GM23248 (cell line): ENCODE results near the gene IFNL2. TPM values are rescaled to one million over a fixed set of nuclear protein-coding genes. Genes with fewer than 3 reads are reported as not detected.
"Not testable (repeated sequence)": the region's sequence is repeated elsewhere in the genome, so short reads cannot be mapped to it uniquely, and the experiment has no call there.

ENCODE experiments used
- DNase-seq: peaks from one replicate; pipeline ENCODE4 v3.0.0-alpha.2; 2015
- H2AFZ ChIP-seq: fragments of 200-600 bp; sonication (generic); 2 replicates; pipeline ENCODE4 v1.6.1; 2016; ENCODE audit warnings: antibody characterized with exemption
- H3F3A ChIP-seq: fragments of 200-600 bp; sonication (generic); 2 replicates; pipeline ENCODE4 v1.6.1; 2016; ENCODE audit warnings: mild to moderate bottlenecking, antibody characterized with exemption, mixed run types; ENCODE audit not compliant: insufficient read depth
- H3K27ac ChIP-seq: fragments of 200-600 bp; sonication (generic); 2 replicates; pipeline ENCODE4 v1.5.1; 2016; ENCODE audit warnings: mild to moderate bottlenecking
- H3K27me3 ChIP-seq: fragments of 200-600 bp; sonication (generic); replicated peaks from 2 replicates; pipeline ENCODE4 v1.6.1; 2016; ENCODE audit warnings: mild to moderate bottlenecking; ENCODE audit not compliant: insufficient read depth
- H3K36me3 ChIP-seq: fragments of 200-600 bp; sonication (generic); 2 replicates; pipeline ENCODE4 v1.6.1; 2016; ENCODE audit warnings: low read depth, mild to moderate bottlenecking
- H3K4me1 ChIP-seq: fragments of 200-600 bp; sonication (generic); 2 replicates; pipeline ENCODE4 v1.6.1; 2016; ENCODE audit warnings: mild to moderate bottlenecking; ENCODE audit not compliant: insufficient read depth
- H3K4me2 ChIP-seq: fragments of 200-600 bp; sonication (generic); one replicate; pipeline ENCODE4 v1.6.1; 2016; ENCODE audit warnings: mild to moderate bottlenecking; ENCODE audit not compliant: unreplicated experiment
- H3K4me3 ChIP-seq: fragments of 200-600 bp; sonication (generic); 2 replicates; pipeline ENCODE4 v1.5.1; 2016; ENCODE audit warnings: mild to moderate bottlenecking
- H3K79me2 ChIP-seq: fragments of 200-600 bp; sonication (generic); 2 replicates; pipeline ENCODE4 v1.6.1; 2016; ENCODE audit warnings: mild to moderate bottlenecking; ENCODE audit not compliant: insufficient read depth
- H3K9ac ChIP-seq: fragments of 200-600 bp; sonication (generic); 2 replicates; pipeline ENCODE4 v1.6.1; 2016; ENCODE audit warnings: mild to moderate bottlenecking
- H3K9me2 ChIP-seq: fragments of 200-600 bp; sonication (generic); 2 replicates; pipeline ENCODE4 v1.6.1; 2016; ENCODE audit warnings: mixed run types, mild to moderate bottlenecking, moderate library complexity; ENCODE audit not compliant: insufficient read depth
- H3K9me3 ChIP-seq: fragments of 200-600 bp; sonication (generic); one replicate; pipeline ENCODE4 v1.6.1; 2017; ENCODE audit warnings: low read depth
- H4K20me1 ChIP-seq: fragments of 200-600 bp; sonication (generic); 2 replicates; pipeline ENCODE4 v1.6.0; 2016; ENCODE audit not compliant: insufficient read depth
- EZH2 ChIP-seq: fragments of 200-600 bp; sonication (generic); IDR thresholded peaks from 2 replicates; pipeline ENCODE4 v1.6.1; 2018; ENCODE audit warnings: antibody characterized with exemption, mild to moderate bottlenecking; ENCODE audit not compliant: insufficient read depth, poor library complexity, severe bottlenecking
- EZH2phosphoT487 ChIP-seq: fragments of 200-600 bp; sonication (generic); IDR thresholded peaks from 2 replicates; pipeline ENCODE4 v1.6.1; 2018; ENCODE audit warnings: antibody characterized with exemption, moderate library complexity, mild to moderate bottlenecking, low read depth; ENCODE audit not compliant: insufficient read depth
- WGBS, 2 experiments: methylation state at CpG; one replicate each; pipeline ENCODE4 v1.1.6; 2015 to 2017; ENCODE audit warnings: low lambda C conversion rate in 2 of 2, low coverage in 1 of 2; ENCODE audit errors: missing lambda C conversion rate in 2 of 2; 5-methylcytosine and 5-hydroxymethylcytosine counted together
- in situ Hi-C: fragments of 300-500 bp; cut with MboI; formaldehyde crosslinking; loops from 2 replicates; pipeline ENCODE4 v1.15.0; 2020
- polyA plus RNA-seq: library from polyadenylated mRNA; unstranded; fragments of >200 nt; fragmentation: Nextera tagmentation; extraction: Ambion mirVana; gene quantifications from 2 replicates; pipeline ENCODE4 v1.2.1, GENCODE V29; 2016
- total RNA-seq: library from RNA; depleted of rRNA; stranded (reverse); fragments of >200 nt; shearing (Covaris generic); gene quantifications from 2 replicates; pipeline ENCODE4 v1.2.3, GENCODE V29; 2014

Gene IFNL2
- total and polyA plus RNA-seq, 2 experiments from 2014 or later, result not detected

DNA sequence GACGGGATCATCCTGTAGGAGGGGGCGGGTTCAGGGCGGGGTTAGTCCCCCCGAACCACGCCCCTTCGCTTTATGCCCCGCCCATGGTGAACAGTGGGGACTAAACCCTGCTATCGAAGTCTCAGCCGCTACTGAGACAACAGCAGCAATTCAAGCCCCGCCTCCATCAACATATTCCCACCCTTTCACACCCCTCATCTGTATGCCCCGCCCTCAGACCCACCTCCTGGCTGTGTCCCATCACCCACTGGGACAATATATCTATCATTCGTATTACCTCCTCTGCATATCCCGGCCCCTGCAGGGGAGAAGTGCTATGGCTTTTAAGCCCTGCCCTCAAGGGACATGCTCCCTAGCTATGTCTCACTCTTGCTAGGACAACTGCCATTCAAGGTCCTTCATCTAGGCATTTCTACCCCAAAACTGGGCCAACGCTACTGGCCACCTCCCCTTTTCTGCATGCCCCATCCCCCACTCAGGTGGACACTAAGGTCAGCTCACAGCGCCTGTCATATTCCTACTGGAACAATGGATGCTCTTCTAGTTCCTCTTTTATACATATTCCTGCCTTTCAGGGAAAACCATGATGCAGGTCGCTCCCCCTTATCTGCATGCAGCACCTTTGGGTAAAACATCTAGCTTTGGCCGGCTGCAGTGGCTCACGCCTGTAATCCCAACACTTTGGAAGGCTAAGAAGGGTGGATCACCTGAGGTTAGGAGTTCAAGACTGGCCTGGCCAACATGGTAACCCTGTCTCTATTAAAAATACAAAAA is 40.5 kb downstream of the IFNL2 start:
- TF ChIP-seq EZH2 (no peak), EZH2phosphoT487 (no peak)
- Histone ChIP-seq H4K20me1 (no peaks in the 10 kb centered on the region), H2AFZ (no peak overlapping the region), H3K27me3 (peaks cover 48% of the 10 kb centered on the region), H3K9ac (no peak overlapping the region), H3K4me1 (no peaks in the 10 kb centered on the region), H3F3A (no peaks in the 10 kb centered on the region), H3K79me2 (no peaks in the 10 kb centered on the region), H3K36me3 (no peaks in the 10 kb centered on the region), H3K27ac (no peak overlapping the region), H3K4me3 (no peak overlapping the region), H3K9me2 (no peaks in the 10 kb centered on the region), H3K4me2 (no peak overlapping the region), H3K9me3 (no peaks in the 10 kb centered on the region)
- WGBS, 2 experiments, result 36 to 50% methylated on average over 12 to 17 of the region's 18 CpGs
- in situ Hi-C loops, result no loop called here
- peak; percentile 32 for DNase-seq

DNA sequence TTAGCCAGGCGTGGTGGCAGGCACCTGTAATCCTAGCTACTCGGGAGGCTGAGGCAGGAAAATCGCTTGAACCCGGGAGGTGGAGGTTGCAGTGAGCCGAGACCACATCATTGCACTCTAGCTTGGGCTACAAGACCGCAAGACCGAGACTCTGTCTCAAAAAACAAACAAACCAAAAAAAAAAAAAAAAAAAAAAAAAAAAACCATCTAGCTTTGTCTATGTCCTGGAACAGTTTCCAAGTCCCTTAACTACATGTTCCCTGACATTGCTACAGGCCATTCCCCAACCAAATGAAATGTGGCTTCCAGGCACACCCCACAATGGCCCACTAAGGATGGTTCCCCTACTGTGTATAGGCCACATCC is 41.1 kb downstream of the IFNL2 start:
- H3K9me3 ChIP-seq, H3K4me2 ChIP-seq, H4K20me1 ChIP-seq, H3K4me3 ChIP-seq, H3K79me2 ChIP-seq, H3K4me1 ChIP-seq, H3F3A ChIP-seq, H3K27ac ChIP-seq, in situ Hi-C loops, DNase-seq, H3K9me2 ChIP-seq, H3K9ac ChIP-seq, H2AFZ ChIP-seq, H3K36me3 ChIP-seq: not testable (repeated sequence)
- 81 to 88% methylated on average over 7 of the region's 7 CpGs for WGBS, 2 experiments
- H3K27me3 ChIP-seq, result peaks cover 42% of the 10 kb centered on the region

- Histone ChIP-seq H4K20me1 (no peaks in the 10 kb centered on the region), H3K79me2 (no peaks in the 10 kb centered on the region), H2AFZ (no peak overlapping the region), H3K9ac (no peak overlapping the region), H3K4me2 (no peak overlapping the region), H3F3A (no peaks in the 10 kb centered on the region), H3K4me3 (no peak overlapping the region), H3K9me3 (no peaks in the 10 kb centered on the region), H3K4me1 (no peaks in the 10 kb centered on the region), H3K27ac (no peak overlapping the region), H3K27me3 (peaks cover 28% of the 10 kb centered on the region), H3K36me3 (no peaks in the 10 kb centered on the region), H3K9me2 (no peaks in the 10 kb centered on the region)
- in situ Hi-C loops, result no loop called here
- DNase-seq, result peak; percentile 22
- WGBS, 2 experiments, result 45 to 51% methylated on average over 11 of the region's 11 CpGs
- TF ChIP-seq EZH2 (no peak), EZH2phosphoT487 (no peak)
Measured at GRCh38 chr19:39310558-39311311, 42.5 kb downstream of the IFNL2 start.

GRCh38 chr19:39314016-39314728 is 46.0 kb downstream of the IFNL2 start:
- WGBS, 2 experiments, result 88 to 90% methylated on average over 42 to 64 of the region's 64 CpGs
- Histone ChIP-seq H3K27me3 (0 out of 2 replicates have a peak, but pooled peaks cover 9% of the 10 kb centered on the region), H3K36me3 (no peaks in the 10 kb centered on the region), H3K79me2 (no peaks in the 10 kb centered on the region), H3K27ac (no peak overlapping the region), H3K9me3 (no peaks in the 10 kb centered on the region), H4K20me1 (no peaks in the 10 kb centered on the region), H3F3A (no peaks in the 10 kb centered on the region), H3K4me3 (no peak overlapping the region), H2AFZ (no peak overlapping the region), H3K4me2 (no peak overlapping the region), H3K4me1 (no peaks in the 10 kb centered on the region), H3K9ac (no peak overlapping the region), H3K9me2 (no peaks in the 10 kb centered on the region)
- TF ChIP-seq EZH2, result no peak
- TF ChIP-seq EZH2phosphoT487, result no peak
- in situ Hi-C loops, result no loop called here
- DNase-seq, result no peak
